Panc1 (cell line): ENCODE measurements around the gene GOLGA6L2. TPM values are rescaled to one million over a fixed set of nuclear protein-coding genes. Genes with fewer than 3 reads are reported as not detected.

Experiments used
- ATAC-seq: fragments of 200-7000 bp; cut with Tn5 transposase; 2 replicates; pipeline ENCODE4 v1.9.1; 2020; ENCODE audit warnings: mild to moderate bottlenecking, moderate library complexity
- Bru-seq: library from RNA; stranded (reverse); fragments of 400-500 nt; gene quantifications from one replicate; lab custom pipeline; 2021; lab: Mats Ljungman, UMichigan
- BruChase-seq, 2 experiments: library from RNA; stranded (reverse); fragments of 400-500 nt; gene quantifications; one replicate each; lab custom pipeline; 2021; lab: Mats Ljungman, UMichigan
- BruUV-seq: library from RNA; stranded (reverse); fragments of 400-500 nt; replicated peaks from 2 replicates; lab custom pipeline; 2021; lab: Mats Ljungman, UMichigan
- CTCF ChIA-PET: fragments of 300-600 bp; sonication (Branson Sonifier 250); formaldehyde crosslinking; loops from one replicate; lab custom pipeline; 2022; ENCODE audit warnings: antibody characterized with exemption; lab: Charles Lee
- POLR2A ChIA-PET: fragments of 300-600 bp; sonication (Branson Sonifier 250); formaldehyde crosslinking; loops from one replicate; lab custom pipeline; 2022; ENCODE audit warnings: antibody characterized with exemption; lab: Charles Lee
- DNase-seq: peaks from one replicate; pipeline ENCODE4 v3.0.0-alpha.2; 2010; ENCODE audit warnings: low read depth, low spot score
- H3K27ac ChIP-seq: 2 replicates; pipeline ENCODE4 v1.5.1; 2011; ENCODE audit warnings: mild to moderate bottlenecking, low read length, inconsistent platforms
- H3K27me3 ChIP-seq: fragments of 200-500 bp; sonication (Bioruptor generic); 2 replicates; pipeline ENCODE4 v1.6.0; 2014; ENCODE audit warnings: low read length, inconsistent platforms; ENCODE audit not compliant: control insufficient read depth, insufficient read depth
- H3K36me3 ChIP-seq: fragments of 200-500 bp; sonication (Bioruptor generic); 2 replicates; pipeline ENCODE4 v1.5.1; 2014; ENCODE audit warnings: inconsistent platforms, mild to moderate bottlenecking, low read length, moderate library complexity; ENCODE audit not compliant: control insufficient read depth, insufficient read depth
- H3K4me1 ChIP-seq: 2 replicates; pipeline ENCODE4 v1.5.1; 2011; ENCODE audit warnings: inconsistent platforms, mild to moderate bottlenecking, low read length, moderate library complexity; ENCODE audit not compliant: control insufficient read depth, insufficient read depth
- H3K4me3 ChIP-seq, 2 experiments: 2 replicates each; pipeline ENCODE4 v1.5.1; 2011 to 2012; ENCODE audit warnings: low read depth in 2 of 2, low read length in 2 of 2, mild to moderate bottlenecking in 2 of 2, inconsistent platforms in 1 of 2, moderate library complexity in 1 of 2
- H3K9me3 ChIP-seq: fragments of 200-500 bp; sonication (Bioruptor generic); 2 replicates; pipeline ENCODE4 v1.5.1; 2014; ENCODE audit warnings: low read depth, mild to moderate bottlenecking, inconsistent platforms, low read length, moderate library complexity; ENCODE audit not compliant: control insufficient read depth, insufficient read depth
- CTCF ChIP-seq: fragments of 450-650 bp; IDR thresholded peaks from 2 replicates; pipeline ENCODE4 v1.5.1; 2017; ENCODE audit warnings: mild to moderate bottlenecking
- POLR2AphosphoS5 ChIP-seq: IDR thresholded peaks from 2 replicates; pipeline ENCODE4 v1.6.1; 2012; ENCODE audit warnings: mild to moderate bottlenecking, low read depth, low read length, moderate library complexity
- REST ChIP-seq, 2 experiments: IDR thresholded peaks; 2 replicates each; pipeline ENCODE4 v1.6.1; 2011 to 2012; ENCODE audit warnings: low read depth in 2 of 2, control low read depth in 1 of 2, low read length in 1 of 2, mild to moderate bottlenecking in 1 of 2, moderate library complexity in 1 of 2; ENCODE audit not compliant: insufficient read depth in 1 of 2
- SIN3A ChIP-seq: IDR thresholded peaks from 2 replicates; pipeline ENCODE4 v1.6.1; 2012; ENCODE audit warnings: low read depth, mild to moderate bottlenecking, low read length, moderate library complexity, borderline replicate concordance; ENCODE audit not compliant: insufficient read depth
- TCF7L2 ChIP-seq: IDR thresholded peaks from 2 replicates; pipeline ENCODE4 v1.6.1; 2011; ENCODE audit warnings: mild to moderate bottlenecking, low read depth, low read length, inconsistent platforms
- in situ Hi-C: cut with HindIII; loops from 2 replicates; pipeline ENCODE4 v1.10.0; 2016; ENCODE audit warnings: low sequenced_read_pairs, low pct_unique_long_range_greater_than_20kb
- intact Hi-C: fragments of 100-400 bp; cut with micrococcal nuclease; formaldehyde crosslinking; loops from one replicate; pipeline ENCODE4 v1.10.0; 2022; ENCODE audit not compliant: unreplicated experiment
- long read RNA-seq: library from polyadenylated mRNA; unstranded; transcript quantifications from one replicate; pipeline ENCODE4 v2.0.0, GENCODE V29; 2021; ENCODE audit not compliant: unreplicated experiment
- polyA plus RNA-seq: library from polyadenylated mRNA; unstranded; fragments of >200 nt; gene quantifications from one replicate; pipeline ENCODE4 v1.2.1, GENCODE V29; 2012; ENCODE audit warnings: missing spikeins; ENCODE audit not compliant: insufficient read length
- total RNA-seq: library from RNA; stranded (reverse); gene quantifications from one replicate; pipeline ENCODE4 v1.2.1, GENCODE V29; 2021; ENCODE audit not compliant: unreplicated experiment

GOLGA6L2 gene
- total RNA-seq (not detected), Bru-seq, nascent RNA (not detected), BruChase-seq, experiment 1, labeled RNA remaining after a 2-hour chase (not detected), BruChase-seq, experiment 2, labeled RNA remaining after a 6-hour chase (not detected)
- polyA plus RNA-seq, result not detected
- long read RNA-seq, result 0 reads

DNA sequence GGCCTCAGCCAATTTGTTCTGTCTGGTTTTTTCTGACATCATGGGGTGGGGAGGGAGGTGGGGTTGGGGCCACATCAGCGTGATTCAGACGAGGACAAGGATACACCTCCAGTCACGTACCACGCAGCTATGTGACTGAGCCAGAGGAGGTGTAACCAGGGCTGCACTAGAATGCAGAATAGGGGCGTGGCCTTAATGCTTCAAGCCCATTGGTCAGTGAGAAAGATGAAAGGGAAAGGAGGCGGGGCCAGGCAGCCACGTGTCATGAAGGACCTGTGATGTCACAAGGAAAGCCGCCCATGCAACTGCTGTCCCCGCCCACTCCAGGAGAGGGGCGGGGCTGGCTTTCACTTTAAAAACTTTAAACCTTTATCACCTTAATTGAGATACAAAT is at the start of gene GOLGA6L2:
TSS of gene GOLGA6L2 (minus strand) at position 137 of the 394 bp plus-strand sequence. CDS start at position 75, 62 bp downstream.
- ATAC-seq (no peak), DNase-seq (no peak)
- ChIA-PET POLR2A (no interaction called here), CTCF (no interaction called here)
- Histone ChIP-seq H3K36me3 (no peaks in the 10 kb centered on the region), H3K4me3 (no peak within 1 kb of the TSS), H3K9me3 (no peaks in the 10 kb centered on the region), H3K27me3 (no peaks in the 10 kb centered on the region), H3K4me1 (no peaks in the 10 kb centered on the region), H3K27ac (no peak within 1 kb of the TSS)
- no TSS peak for BruUV-seq
- no peak for TF ChIP-seq REST (IDR thresholded peaks at IDR 0.05; ENCODE audit: insufficient read depth in 1 of 2, low read depth in 2 of 2, low read length in 1 of 2)
- peak; percentile 54; the same call in 1 of the 2 replicates for TF ChIP-seq TCF7L2
- in situ Hi-C loops, result no loop called here
- intact Hi-C loops, result no loop called here

DNA sequence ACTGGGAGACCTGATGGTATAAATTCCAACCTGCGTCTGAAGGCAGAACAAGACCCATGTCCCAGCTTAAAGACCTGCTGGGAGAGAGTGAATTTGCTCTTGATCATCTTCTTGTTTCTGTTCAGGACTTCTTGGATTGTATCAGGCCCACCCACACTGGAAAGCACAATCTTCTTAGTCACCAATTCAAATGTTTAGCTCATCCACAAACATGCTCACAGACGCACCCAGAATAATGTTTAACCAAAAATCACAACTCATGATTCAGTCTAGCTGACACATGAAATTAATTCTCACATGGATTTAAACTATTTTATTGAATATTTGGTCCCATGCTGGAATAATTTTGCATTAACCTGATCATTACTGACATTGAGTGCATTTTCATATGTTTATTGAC is 37.8 kb upstream of the GOLGA6L2 start:
- ATAC-seq, result no peak
- intact Hi-C loops, result no loop called here
- CTCF ChIA-PET, result no interaction called here
- Histone ChIP-seq H3K4me3 (no peak overlapping the region), H3K36me3 (no peaks in the 10 kb centered on the region), H3K9me3 (no peaks in the 10 kb centered on the region), H3K4me1 (no peaks in the 10 kb centered on the region), H3K27me3 (0 out of 2 replicates have a peak, but pooled peaks cover 2% of the 10 kb centered on the region), H3K27ac (no peak overlapping the region)
- BruUV-seq, result no TSS peak
- in situ Hi-C loops, result no loop called here
- DNase-seq, result no peak
- POLR2A ChIA-PET, result no interaction called here
- TF ChIP-seq TCF7L2 (no peak), CTCF (no peak), SIN3A (no peak), REST (IDR thresholded peaks at IDR 0.05; ENCODE audit: insufficient read depth in 1 of 2, low read depth in 2 of 2, low read length in 1 of 2) (no peak), POLR2AphosphoS5 (no peak)
